ENCODE results near the gene ARHGEF39. TPM values are rescaled to one million over a fixed set of nuclear protein-coding genes. Genes with fewer than 3 reads are reported as not detected.

ARHGEF39 gene
- total RNA-seq, 4 donors from 2014 or later: 0.27 to 0.45 (median 0.42) TPM; not detected in 1

- 74 to 81% methylated on average over 13 of the region's 13 CpGs for WGBS, 2 donors
- H3K36me3 ChIP-seq: peaks cover 0 to 2% of the 10 kb centered on the region in 2 donors
- H3K9me3 ChIP-seq: no peaks in the 10 kb centered on the region
- H3K27ac ChIP-seq: peak overlapping the region; percentile 85 to 94 (median 87)
- DNase-seq: no peak
- no peaks in the 10 kb centered on the region for H3K27me3 ChIP-seq
- intact Hi-C loops (cut with DNase I): no loop called here
- peaks cover 14% of the 10 kb centered on the region in 2 donors for H3K4me1 ChIP-seq
- TF ChIP-seq CTCF (IDR thresholded peaks at IDR 0.05) (no peak), POLR2A (IDR thresholded peaks at IDR 0.05) (no peak)
- no peak overlapping the region for H3K4me3 ChIP-seq (replicated peaks in 1 of 3)
These were observed 26.8 kb upstream of the ARHGEF39 start for GRCh38 chr9:35691757-35692301.

GRCh38 chr9:35691334-35691650, 26.3 kb upstream of the ARHGEF39 start:
- Histone ChIP-seq H3K27me3 (no peaks in the 10 kb centered on the region), H3K4me3 (replicated peaks in 1 of 3) (peak overlapping the region in 2 of 3 donors; percentile 78 to 92), H3K36me3 (no peaks in the 10 kb centered on the region), H3K4me1 (peaks cover 9 to 12% of the 10 kb centered on the region in 2 donors), H3K27ac (peak overlapping the region; percentile 85 to 94 (median 87)), H3K9me3 (no peaks in the 10 kb centered on the region)
- intact Hi-C loops (cut with DNase I): no loop called here
- DNase-seq: no peak
- WGBS, 2 donors: 32 to 39% methylated on average over 10 of the region's 10 CpGs
- TF ChIP-seq POLR2A (IDR thresholded peaks at IDR 0.05): no peak
- TF ChIP-seq CTCF (IDR thresholded peaks at IDR 0.05): no peak

GRCh38 chr9:35690614-35691333, 25.8 kb upstream of the ARHGEF39 start:
- H3K36me3 ChIP-seq: no peaks in the 10 kb centered on the region
- TF ChIP-seq CTCF (IDR thresholded peaks at IDR 0.05): no peak
- peak in 1 of 2 donors; percentile 44 for TF ChIP-seq POLR2A (IDR thresholded peaks at IDR 0.05)
- H3K4me3 ChIP-seq (replicated peaks in 1 of 3): peak overlapping the region in 2 of 3 donors; percentile 78 to 92
- WGBS, 2 donors: 0 to 1% methylated on average over 25 to 37 of the region's 61 CpGs
- no peaks in the 10 kb centered on the region for H3K27me3 ChIP-seq
- H3K9me3 ChIP-seq: no peaks in the 10 kb centered on the region
- intact Hi-C loops (cut with DNase I): no loop called here
- peak overlapping the region; percentile 85 to 94 (median 87) for H3K27ac ChIP-seq
- H3K4me1 ChIP-seq: peaks cover 5 to 7% of the 10 kb centered on the region in 2 donors
- DNase-seq: peak; percentile 64 to 75

- TF ChIP-seq CTCF (IDR thresholded peaks at IDR 0.05) (no peak), POLR2A (IDR thresholded peaks at IDR 0.05) (no peak)
- intact Hi-C loops (cut with DNase I): no loop called here
- H3K36me3 ChIP-seq: no peaks in the 10 kb centered on the region
- H3K4me3 ChIP-seq (replicated peaks in 1 of 3): peak overlapping the region in 2 of 3 donors; percentile 55 to 78
- H3K4me1 ChIP-seq: peaks cover 5 to 6% of the 10 kb centered on the region in 2 donors
- no peaks in the 10 kb centered on the region for H3K27me3 ChIP-seq
- no peak for DNase-seq
- H3K27ac ChIP-seq: peak overlapping the region; percentile 85 to 94 (median 87)
- 0% methylated on average over 3 to 10 of the region's 21 CpGs for WGBS, 2 donors
- no peaks in the 10 kb centered on the region for H3K9me3 ChIP-seq
These were observed 25.3 kb upstream of the ARHGEF39 start for GRCh38 chr9:35690294-35690613.

Data from thyroid gland (tissue), 4 donors.